Right lobe of liver (tissue), 6 donors: Measurements from ENCODE around the gene SLC8A1. TPM values are rescaled to one million over a fixed set of nuclear protein-coding genes. Genes with fewer than 3 reads are reported as not detected.

Experiments
- ATAC-seq, 4 donors: fragments of 200-7000 bp; cut with Tn5 transposase; one replicate each; pipeline ENCODE4 v1.9.1; 2020; ENCODE audit warnings: mild to moderate bottlenecking in 4 of 4, moderate library complexity in 4 of 4
- DNase-seq, 3 donors: peaks; one replicate each; pipeline ENCODE4 v3.0.0-alpha.2; 2020
- H3K27ac ChIP-seq, 3 donors: fragments of 200-600 bp; one replicate each; pipeline ENCODE4 v1.8.0; 2022
- H3K27me3 ChIP-seq, 2 donors: fragments of 200-600 bp; one replicate each; pipeline ENCODE4 v1.8.0; 2022
- H3K36me3 ChIP-seq, 4 donors: fragments of 200-600 bp; sonication (generic) in 1 of 4; one replicate each; pipeline versions ENCODE4 v1.5.1 to v1.8.0; 2017 to 2022; ENCODE audit warnings: control low read depth in 1 of 4
- H3K4me1 ChIP-seq, 4 donors: fragments of 200-600 bp; sonication (generic) in 1 of 4; one replicate each; pipeline versions ENCODE4 v1.5.1 to v1.8.0; 2017 to 2022; ENCODE audit warnings: control low read depth in 1 of 4
- H3K4me3 ChIP-seq, 3 donors: fragments of 200-600 bp; one replicate each; pipeline ENCODE4 v1.8.0; 2022
- H3K9me3 ChIP-seq, 4 donors: fragments of 200-600 bp; sonication (generic) in 1 of 4; one replicate each; pipeline versions ENCODE4 v1.5.1 to v1.8.0; 2017 to 2022; ENCODE audit warnings: control low read depth in 1 of 4
- CTCF ChIP-seq, 4 donors: fragments of 200-600 bp in 3 of 4; fragments of 450-650 bp in 1 of 4; IDR thresholded peaks; one replicate each; pipeline versions ENCODE4 v1.5.1 to v1.8.0; 2016 to 2022; ENCODE audit warnings: antibody characterized with exemption in 4 of 4, mild to moderate bottlenecking in 2 of 4
- POLR2A ChIP-seq: fragments of 450-650 bp; IDR thresholded peaks from one replicate; pipeline ENCODE4 v1.6.1; 2017; ENCODE audit warnings: antibody characterized with exemption, mild to moderate bottlenecking
- WGBS: methylation state at CpG from one replicate; pipeline ENCODE4 v1.1.6; 2018; ENCODE audit warnings: low coverage, low lambda C conversion rate; ENCODE audit not compliant: insufficient coverage; ENCODE audit errors: missing lambda C conversion rate; 5-methylcytosine and 5-hydroxymethylcytosine counted together
- intact Hi-C, 2 donors: fragments of 100-400 bp; cut with DNase I; formaldehyde crosslinking; loops; one replicate each; pipeline versions ENCODE4 v1.11.2 to v1.14.1; 2022
- total RNA-seq, 6 experiments: library from RNA; depleted of rRNA in 2 of 6; stranded (reverse); fragments of >200 nt in 2 of 6; fragmentation: NEBNext Ultra II Directional in 3 of 6; extraction: Animal tissue kit (Norgen Biotek cat#: 25700) in 3 of 6; gene quantifications; one replicate each; pipeline versions ENCODE4 v1.1.0 to v1.2.4, GENCODE V29; 2016 to 2023
- donor health status: DM: no; HTN: yes; CAD: no.
- donor health status: DM: no; HTN: no; CAD: no.
- donor health status: DM: no; HTN: no; CAD: no.
- donor health status: DM: no; HTN: yes; CAD: no.
- donor health status: DM: no; HTN: yes; CAD: no.

SLC8A1 gene
- total RNA-seq, 6 experiments from 2014 or later: 3.3 to 12.1 (median 4.9) TPM

- TF ChIP-seq POLR2A: no peak
- TF ChIP-seq CTCF (IDR thresholded peaks at IDR 0.05): no peak
Measured at GRCh38 chr2:40360652-40361051, 91.2 kb downstream of the SLC8A1 start.

GRCh38 chr2:40359811-40360210 is 92.1 kb downstream of the SLC8A1 start:
- no peak overlapping the region for H3K27ac ChIP-seq
- WGBS: 42% methylated on average over 2 of the region's 2 CpGs
- H3K4me1 ChIP-seq: no peaks in the 10 kb centered on the region
- H3K4me3 ChIP-seq: no peak overlapping the region
- DNase-seq (no peak), ATAC-seq (no peak)
- no peaks in the 10 kb centered on the region for H3K9me3 ChIP-seq
- no peak for TF ChIP-seq CTCF (IDR thresholded peaks at IDR 0.05)
- no peak for TF ChIP-seq POLR2A
- H3K36me3 ChIP-seq: no peaks in the 10 kb centered on the region
- intact Hi-C loops: no loop called here
- H3K27me3 ChIP-seq: no peaks in the 10 kb centered on the region

More at GRCh38 chr2:40360652-40361051, 91.2 kb downstream of the SLC8A1 start:
- intact Hi-C loops: no loop called here
- no peak overlapping the region for H3K27ac ChIP-seq
- no peaks in the 10 kb centered on the region for H3K4me1 ChIP-seq
- no peak overlapping the region for H3K4me3 ChIP-seq
- ATAC-seq (no peak), DNase-seq (no peak)
- WGBS: 30% methylated on average over 1 of the region's 1 CpG
- H3K36me3 ChIP-seq: no peaks in the 10 kb centered on the region
- H3K27me3 ChIP-seq: no peaks in the 10 kb centered on the region
- no peaks in the 10 kb centered on the region for H3K9me3 ChIP-seq

GRCh38 chr2:40358783-40359182 is 93.1 kb downstream of the SLC8A1 start:
- 50% methylated on average over 8 of the region's 8 CpGs for WGBS
- Histone ChIP-seq H3K4me1 (no peaks in the 10 kb centered on the region), H3K27me3 (no peaks in the 10 kb centered on the region), H3K27ac (no peak overlapping the region), H3K4me3 (no peak overlapping the region), H3K36me3 (no peaks in the 10 kb centered on the region), H3K9me3 (no peaks in the 10 kb centered on the region)
- intact Hi-C loops: no loop called here
- no peak for ATAC-seq
- DNase-seq: no peak
- TF ChIP-seq CTCF (IDR thresholded peaks at IDR 0.05): no peak
- no peak for TF ChIP-seq POLR2A

GRCh38 chr2:40357667-40358066 is 94.2 kb downstream of the SLC8A1 start:
- Histone ChIP-seq H3K4me1 (no peaks in the 10 kb centered on the region), H3K9me3 (no peaks in the 10 kb centered on the region), H3K27me3 (no peaks in the 10 kb centered on the region), H3K4me3 (no peak overlapping the region), H3K36me3 (no peaks in the 10 kb centered on the region), H3K27ac (no peak overlapping the region)
- no peak for DNase-seq
- intact Hi-C loops: no loop called here
- no peak for ATAC-seq
- TF ChIP-seq CTCF (IDR thresholded peaks at IDR 0.05): no peak
- TF ChIP-seq POLR2A: no peak
- 48% methylated on average over 3 of the region's 3 CpGs for WGBS

GRCh38 chr2:40355451-40355850 is 96.4 kb downstream of the SLC8A1 start:
- ATAC-seq (no peak), DNase-seq (no peak)
- TF ChIP-seq CTCF (IDR thresholded peaks at IDR 0.05): no peak
- no peak for TF ChIP-seq POLR2A
- 49% methylated on average over 2 of the region's 3 CpGs for WGBS
- Histone ChIP-seq H3K27me3 (no peaks in the 10 kb centered on the region), H3K36me3 (no peaks in the 10 kb centered on the region), H3K4me1 (no peaks in the 10 kb centered on the region), H3K9me3 (no peaks in the 10 kb centered on the region), H3K4me3 (no peak overlapping the region), H3K27ac (no peak overlapping the region)
- intact Hi-C loops: no loop called here
